ENCODE data around the gene TAF8.

The TAF8 gene

DNA sequence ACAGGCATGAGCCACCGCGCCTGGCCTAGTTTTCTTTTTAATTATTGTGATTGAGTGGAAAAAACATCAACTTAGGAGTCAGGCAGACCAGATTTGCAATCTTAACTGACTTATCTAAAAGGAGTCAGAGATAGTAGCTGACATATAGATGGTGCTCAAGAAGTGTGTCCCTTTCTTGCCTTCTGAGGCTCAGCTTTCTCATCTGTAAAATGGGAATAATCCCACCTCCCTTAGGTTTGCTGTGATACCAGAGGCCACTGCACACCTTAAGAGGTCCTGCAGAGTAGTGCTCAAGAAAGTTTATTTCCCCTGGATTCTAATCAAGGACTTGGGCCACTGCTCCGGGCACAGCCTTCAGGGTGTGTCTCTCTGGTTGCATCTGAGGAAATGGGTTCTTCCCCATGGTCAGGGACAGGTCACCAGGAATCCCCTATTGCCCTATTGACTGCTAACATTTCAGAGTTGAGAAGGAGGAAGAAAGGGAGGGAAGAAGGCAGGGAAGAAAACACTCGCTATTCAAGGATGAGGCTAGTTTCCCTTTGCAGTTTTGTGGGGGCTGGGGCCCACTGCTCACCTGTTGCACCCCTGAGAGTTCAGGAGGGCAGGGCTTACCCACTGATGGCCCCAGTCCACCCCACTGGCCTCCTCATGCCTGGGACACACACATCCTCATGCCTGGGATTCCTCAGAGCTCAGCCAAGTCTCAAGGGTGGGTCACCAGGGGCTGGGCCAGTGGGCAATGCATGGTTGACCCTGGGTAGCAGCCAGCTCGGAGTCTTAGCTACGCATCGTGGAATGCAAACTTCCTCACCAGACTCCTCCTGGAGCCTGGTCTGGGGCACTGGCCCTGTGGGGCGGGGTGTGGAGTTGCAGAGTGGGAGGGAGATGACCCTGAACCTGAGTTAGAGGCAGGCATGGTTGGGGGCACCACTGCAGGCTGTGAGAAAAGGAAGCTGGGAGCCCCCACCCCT is 70.9 kb downstream of the TAF8 start:
- no peak for DNase-seq (ENCODE audit: low read depth in 3 of 3, low spot score in 1 of 3)

DNA sequence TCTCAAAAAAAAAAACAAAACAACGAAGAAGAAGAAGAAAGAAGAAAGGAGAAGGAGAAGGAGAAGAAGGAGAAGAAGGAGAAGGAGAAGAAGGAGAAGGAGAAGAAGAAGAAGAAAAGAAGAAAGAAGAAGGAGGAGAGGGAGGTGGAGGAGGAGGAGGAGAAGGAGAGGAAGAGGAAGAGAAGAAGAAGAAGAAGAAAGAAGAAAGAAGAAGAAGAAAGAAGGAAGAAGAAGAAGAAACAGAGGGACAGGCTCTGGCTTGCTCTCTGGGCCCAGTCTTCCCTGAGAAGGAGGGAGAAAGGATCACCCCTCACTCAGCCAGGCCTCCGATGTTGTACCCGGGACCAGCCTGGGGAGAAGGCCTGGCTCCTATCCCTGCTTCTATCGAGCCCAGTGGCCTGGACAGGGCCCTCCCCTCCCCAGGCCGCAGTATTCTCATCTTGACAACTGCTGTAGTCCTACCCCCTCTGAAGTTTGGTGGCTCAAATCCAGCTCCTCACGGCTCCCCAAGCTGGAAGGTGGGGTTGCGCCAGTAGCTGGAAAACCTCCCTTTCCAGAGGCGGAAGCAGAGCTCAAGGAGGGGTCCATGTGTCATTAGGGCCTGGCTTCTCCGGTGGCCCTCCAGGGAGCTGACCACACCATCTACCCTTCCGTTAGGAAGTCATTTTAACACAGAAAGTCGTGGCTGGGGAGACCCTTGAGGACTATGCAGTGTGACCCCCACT is 73.2 kb downstream of the TAF8 start:
- no peak for DNase-seq (ENCODE audit: low read depth in 3 of 3, low spot score in 1 of 3)

DNA sequence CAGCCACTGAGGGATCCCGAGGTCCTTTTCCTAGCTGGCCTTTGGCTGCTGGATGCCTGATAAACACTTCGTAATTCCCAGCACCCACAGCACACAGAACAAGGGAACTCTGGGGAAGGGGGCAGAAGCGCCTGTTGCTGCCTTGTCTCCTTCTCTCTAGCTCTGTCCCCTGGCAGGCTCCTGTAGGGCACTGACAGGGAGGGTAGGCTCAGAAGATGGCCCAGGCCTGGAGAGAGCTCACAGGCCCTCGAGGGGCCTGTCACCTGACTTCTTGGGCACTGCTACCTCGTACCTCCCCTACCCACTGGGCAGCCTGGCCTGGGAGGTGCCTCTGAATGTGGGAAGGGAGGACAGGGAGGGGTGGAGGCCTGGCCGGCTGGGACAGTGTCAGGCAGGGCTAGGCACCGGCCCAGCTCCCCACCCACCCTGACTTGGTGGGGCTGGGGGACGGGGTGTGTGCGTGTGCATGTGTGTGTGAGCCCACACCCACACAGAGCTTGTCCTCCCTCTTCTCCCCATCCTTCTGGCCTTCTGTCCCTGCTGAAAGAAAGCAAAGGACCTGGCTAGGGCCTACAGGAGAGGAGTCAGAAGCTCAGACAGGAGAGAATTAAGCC is 74.0 kb downstream of the TAF8 start:
- no peak for DNase-seq (ENCODE audit: low read depth in 3 of 3, low spot score in 1 of 3)

DNA sequence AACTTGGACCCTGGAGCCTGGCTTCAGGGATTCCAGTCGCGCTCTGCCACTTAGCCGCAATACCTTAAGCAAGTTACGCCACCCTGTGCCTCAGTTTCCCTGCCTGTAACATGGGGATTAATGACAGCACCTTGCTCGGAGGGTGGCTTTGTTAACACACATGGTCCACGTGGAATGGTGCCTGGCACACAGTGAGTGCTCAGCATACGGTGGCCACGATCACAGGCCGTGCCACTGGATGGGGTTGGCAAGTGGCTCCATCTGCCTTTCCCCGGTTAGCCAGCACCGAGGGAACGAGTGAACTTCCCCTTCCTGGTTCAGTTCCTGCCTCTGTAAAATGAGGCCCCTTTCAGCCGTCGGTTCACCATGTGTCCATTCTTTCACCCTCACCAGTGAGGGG is 74.9 kb downstream of the TAF8 start:
- no peak for DNase-seq (ENCODE audit: low read depth in 3 of 3, low spot score in 1 of 3)

DNA sequence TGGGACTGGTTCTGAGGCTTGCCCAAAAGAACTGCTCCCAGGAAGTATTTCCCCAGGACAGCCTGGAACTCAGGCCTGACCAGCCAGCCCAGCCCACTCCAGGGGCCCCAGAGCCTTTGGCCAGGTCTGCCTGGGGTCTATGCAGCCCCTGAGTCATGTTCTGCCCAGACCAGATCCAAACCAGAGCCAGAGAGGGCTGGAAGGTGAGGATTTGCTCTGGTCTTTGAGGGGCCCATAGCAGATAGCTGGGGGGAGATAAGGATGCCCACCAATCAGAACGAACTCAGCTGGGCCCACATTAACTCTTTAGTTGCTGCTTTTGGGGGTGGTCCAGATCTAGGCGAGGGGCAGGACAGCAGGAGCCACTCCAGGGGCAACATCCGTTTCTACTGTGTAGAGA is 75.3 kb downstream of the TAF8 start:
- DNase-seq (ENCODE audit: low read depth in 3 of 3, low spot score in 1 of 3) = no peak

DNA sequence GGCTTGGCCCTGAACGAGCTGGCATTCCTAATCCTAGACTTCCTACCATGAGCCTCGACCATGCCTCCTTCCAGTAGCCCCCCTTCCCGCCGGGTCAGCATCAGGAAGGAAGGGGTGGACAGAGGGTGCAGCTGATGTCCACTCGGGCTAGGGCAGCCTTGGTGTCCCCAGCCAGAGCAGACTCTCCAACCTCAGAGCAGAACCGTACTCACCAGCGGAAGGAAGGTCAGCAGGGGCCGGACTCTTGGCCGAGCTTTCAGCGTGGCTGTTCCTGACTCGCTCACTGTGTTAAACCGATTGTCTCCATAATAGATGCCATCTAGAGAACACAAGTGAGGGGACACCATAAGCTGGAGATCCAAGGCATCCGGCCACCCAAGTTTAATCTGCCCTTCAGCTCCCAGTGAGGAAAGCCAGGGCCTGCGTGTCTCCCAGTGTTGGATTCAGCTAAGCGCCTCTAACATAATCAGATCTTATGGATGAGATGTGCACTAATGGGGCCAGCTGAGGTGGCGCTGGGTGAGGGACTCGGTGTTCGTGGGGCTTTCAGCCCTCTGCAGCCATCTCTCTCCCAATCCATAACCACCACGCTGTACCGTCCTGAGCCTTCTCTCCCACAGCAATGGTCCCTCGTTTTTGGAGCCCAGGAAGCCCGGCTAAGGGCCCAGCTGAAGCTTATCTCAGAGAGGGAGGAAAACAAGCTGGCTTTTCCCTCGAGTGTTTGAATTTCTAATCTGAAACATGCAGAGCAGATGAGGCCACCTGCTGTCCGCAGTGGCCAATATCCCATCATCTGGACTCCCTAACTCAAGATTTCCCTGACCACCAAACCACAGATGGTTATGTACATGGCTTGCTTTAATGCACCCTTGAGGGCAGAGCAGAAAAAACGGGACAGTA is 78.4 kb downstream of the TAF8 start:
- no peak for DNase-seq (ENCODE audit: low read depth in 3 of 3, low spot score in 1 of 3)

DNA sequence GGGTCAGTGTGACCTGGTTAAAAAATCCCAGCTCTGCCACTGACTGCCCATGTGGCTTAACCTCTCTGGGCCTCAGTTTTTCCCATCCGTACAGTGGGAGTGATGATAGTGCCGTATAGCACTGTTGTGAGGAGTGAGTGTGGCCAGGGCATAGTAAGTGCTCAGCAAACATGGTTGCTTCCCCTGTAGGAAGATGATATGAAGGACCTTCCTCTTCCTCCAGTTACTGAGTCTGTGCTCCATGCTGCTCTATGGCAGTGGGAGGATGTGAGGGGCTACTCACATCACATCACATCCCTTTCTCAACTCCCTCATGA is 79.0 kb downstream of the TAF8 start:
- DNase-seq (ENCODE audit: low read depth in 3 of 3, low spot score in 1 of 3) = no peak

DNA sequence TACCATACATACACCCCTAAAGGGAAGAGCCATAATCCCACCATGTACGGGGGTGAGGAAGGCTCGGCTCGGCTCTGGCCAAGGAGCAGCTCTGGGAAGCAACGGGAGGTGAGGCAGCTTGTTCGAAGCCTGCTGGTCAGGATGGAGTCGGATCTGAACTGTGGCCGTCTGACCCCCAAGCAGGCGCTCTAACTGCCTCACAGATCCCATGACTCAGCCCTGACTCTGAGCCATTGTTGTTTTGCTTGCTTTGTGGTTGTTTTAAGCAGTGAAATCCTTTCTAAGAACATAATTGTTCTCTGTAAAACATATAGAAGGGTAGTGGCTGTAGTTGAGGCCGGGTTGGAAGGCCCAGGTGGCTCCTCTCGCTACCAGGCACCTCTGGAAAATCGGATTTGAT is 81.2 kb downstream of the TAF8 start:
- no peak for DNase-seq (ENCODE audit: low read depth in 3 of 3, low spot score in 1 of 3)

DNA sequence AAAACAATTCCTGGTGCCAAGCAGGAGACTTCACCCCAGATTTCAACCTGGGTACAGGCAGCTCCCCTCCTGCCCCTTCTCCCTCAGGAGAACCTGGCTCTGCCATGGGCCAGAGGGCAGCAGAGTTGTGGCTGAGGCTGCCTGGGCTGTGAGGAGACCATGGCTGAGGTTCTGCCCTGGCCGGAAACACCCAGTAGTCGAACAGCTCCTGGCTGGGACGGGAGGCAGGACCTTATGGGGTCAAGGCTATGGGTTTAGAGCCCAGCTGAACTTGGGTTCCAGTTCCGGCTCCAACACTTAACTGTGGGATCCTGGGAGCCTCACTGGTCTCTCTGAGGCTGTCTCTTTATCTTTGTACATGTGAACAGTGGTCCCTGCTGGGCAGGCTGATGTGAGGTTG is 83.6 kb downstream of the TAF8 start:
- DNase-seq (ENCODE audit: low read depth in 3 of 3, low spot score in 1 of 3) = no peak

DNA sequence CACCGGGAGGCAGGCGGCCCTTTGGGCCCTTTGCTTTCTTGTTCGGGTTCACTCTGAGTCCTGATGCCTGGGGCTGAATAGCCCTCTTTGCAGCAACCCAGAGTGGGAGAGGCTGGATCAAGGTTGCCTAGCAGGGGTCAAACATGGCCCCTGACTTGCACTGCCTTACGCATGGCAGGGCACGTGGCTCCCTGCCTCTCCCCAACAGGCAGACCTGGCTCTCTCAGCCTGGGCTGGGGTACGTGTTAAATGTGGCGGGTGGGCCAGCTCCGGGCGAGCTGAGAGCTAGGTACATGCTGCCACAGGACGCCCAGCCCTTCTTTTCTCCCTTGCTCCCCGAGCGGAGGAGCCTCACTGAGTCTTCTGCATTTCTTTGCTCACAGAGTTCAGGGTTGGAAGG is 84.8 kb downstream of the TAF8 start:
- DNase-seq (ENCODE audit: low read depth in 3 of 3, low spot score in 1 of 3) = no peak

DNA sequence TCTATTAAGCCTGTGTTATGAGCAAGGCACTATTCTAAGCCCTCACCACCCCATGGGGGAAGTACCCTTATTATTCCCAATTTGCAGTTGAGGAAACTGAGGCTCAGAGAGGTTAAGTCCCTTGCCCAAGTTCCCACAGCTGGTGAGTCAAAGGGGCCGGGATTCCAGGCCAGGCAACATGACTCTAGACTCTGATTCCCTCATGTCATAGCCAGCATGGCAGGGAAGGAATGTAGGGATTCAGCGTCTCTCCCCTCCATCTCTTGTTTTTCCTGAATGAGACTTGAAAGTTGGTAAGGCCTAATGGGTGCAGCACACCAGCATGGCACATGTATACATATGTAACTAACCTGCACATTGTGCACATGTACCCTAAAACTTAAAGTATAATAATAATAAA is 85.4 kb downstream of the TAF8 start:
- no peak for DNase-seq (ENCODE audit: low read depth in 3 of 3, low spot score in 1 of 3)

DNA sequence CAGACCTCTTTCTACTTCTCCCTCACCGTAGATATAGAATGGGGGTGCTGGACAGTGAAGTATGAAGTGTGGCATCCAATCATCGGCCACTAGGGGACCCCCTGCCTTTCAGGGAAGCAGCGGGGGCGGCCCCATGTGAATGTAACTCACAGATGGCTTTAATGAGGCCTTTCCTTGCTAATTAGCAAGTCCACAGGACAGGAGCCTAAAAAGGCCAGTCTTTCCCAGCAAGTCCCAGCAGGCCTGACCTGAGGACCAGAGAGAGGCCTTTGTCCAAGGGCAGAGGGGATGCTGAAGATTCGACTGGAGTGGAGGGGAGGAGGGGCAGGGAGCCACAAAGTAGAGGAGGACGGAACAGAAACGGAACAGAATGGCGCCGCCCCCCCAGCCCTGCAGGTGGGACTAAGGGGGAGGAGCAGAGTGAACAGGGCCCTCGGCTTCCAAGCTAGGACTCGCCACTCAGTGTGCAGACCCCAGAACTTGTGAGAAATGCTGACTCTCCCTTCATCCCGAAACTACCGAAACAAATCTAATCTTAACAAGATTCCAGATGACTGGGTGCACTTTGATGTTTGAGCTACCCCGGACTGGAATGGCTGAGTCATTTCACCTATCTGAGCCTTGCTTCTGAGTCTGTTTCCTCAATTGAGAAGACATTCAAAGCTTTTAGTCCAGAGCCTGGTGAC is 86.3 kb downstream of the TAF8 start:
- DNase-seq (ENCODE audit: low read depth in 3 of 3, low spot score in 1 of 3) = no peak

Measured in stimulated activated CD4-positive, alpha-beta T cell treated with anti-CD3 and anti-CD28 coated beads, TNF-alpha, amount 100 ng/mL, for 1 hour (primary cell).